Stimulated activated effector memory CD8-positive, alpha-beta T cell treated with anti-CD3 and anti-CD28 coated beads, Interleukin-12 subunit alpha, Interleukin-12 subunit beta, amount 100 ng/mL, for 72 hours (primary cell): Measurements from ENCODE around the gene JUND.

Source experiments
- ATAC-seq: fragments of 150-1000 bp; cut with Tn5 transposase; 2 replicates; pipeline ENCODE4 v1.10.0; 2021
- DNase-seq, 2 donors: peaks; one replicate each; pipeline ENCODE4 v3.0.0; 2021 to 2022; ENCODE audit warnings: low spot score in 2 of 2
- H3K27ac Mint-ChIP-seq: one replicate; pipeline ENCODE4 v1.8.0; 2022; ENCODE audit warnings: mild to moderate bottlenecking, mixed read lengths
- H3K36me3 Mint-ChIP-seq: one replicate; pipeline ENCODE4 v1.8.0; 2022; ENCODE audit warnings: mild to moderate bottlenecking, mixed read lengths
- H3K4me1 Mint-ChIP-seq: one replicate; pipeline ENCODE4 v1.8.0; 2022; ENCODE audit warnings: mixed read lengths
- H3K4me3 Mint-ChIP-seq: one replicate; pipeline ENCODE4 v1.8.0; 2022; ENCODE audit warnings: mild to moderate bottlenecking, mixed read lengths
- H3K9me3 Mint-ChIP-seq: one replicate; pipeline ENCODE4 v1.8.0; 2022; ENCODE audit warnings: mixed read lengths

Gene JUND

GRCh38 chr19:18229915-18230314, 51.5 kb downstream of the JUND start:
- Mint-ChIP-seq H3K4me3 (no peak overlapping the region), H3K27ac (no peak overlapping the region), H3K4me1 (peaks cover 36% of the 10 kb centered on the region), H3K9me3 (no peaks in the 10 kb centered on the region), H3K36me3 (no peaks in the 10 kb centered on the region)
- no peak for DNase-seq
- ATAC-seq: no peak
